ENCODE results near the gene TRIM32. TPM values are rescaled to one million over a fixed set of nuclear protein-coding genes. Genes with fewer than 3 reads are reported as not detected.
A peak's percentile ranks its signal among the peaks of the same experiment; 100 is the strongest.

TRIM32 gene
- total RNA-seq, 2 experiments from 2014 or later = 4.4 to 5.8 TPM

GRCh38 chr9:116674210-116674980 is 12.7 kb upstream of the TRIM32 start:
- H3K4me3 Mint-ChIP-seq = no peak overlapping the region
- no peaks in the 10 kb centered on the region for H3K4me1 ChIP-seq (ENCODE audit: insufficient read depth, low read length)
- ChIA-PET POLR2A (interaction anchor here (1.2 kb wide), 1 partner anchor 16 kb away, joined by 3 read pairs; no protein-coding TSS in a partner anchor), CTCF (no interaction called here)
- H3K27ac Mint-ChIP-seq = no peak overlapping the region
- H3K36me3 ChIP-seq (ENCODE audit: insufficient read depth, low read length) = no peaks in the 10 kb centered on the region
- no peaks in the 10 kb centered on the region for H3K4me1 Mint-ChIP-seq (ENCODE audit: low read depth)
- no peaks in the 10 kb centered on the region for H3K27me3 Mint-ChIP-seq
- peaks cover 22% of the 10 kb centered on the region for H3K36me3 Mint-ChIP-seq (ENCODE audit: low read depth)
- H3K4me3 ChIP-seq (ENCODE audit: low read length) = no peak overlapping the region
- H3K27me3 ChIP-seq (ENCODE audit: control insufficient read depth in 1 of 2, insufficient read depth in 2 of 2, low read length in 2 of 2) = no peaks in the 10 kb centered on the region
- no peak for DNase-seq
- H3K27ac ChIP-seq (ENCODE audit: low read depth in 1 of 2, low read length in 2 of 2) = no peak overlapping the region
- H3K9me3 ChIP-seq (ENCODE audit: control insufficient read depth in 1 of 2, insufficient read depth in 1 of 2, low read length in 2 of 2) = peaks cover 4 to 14% of the 10 kb centered on the region in 2 experiments
- intact Hi-C loops (cut with DNase I, micrococcal nuclease) = no loop called here
- H3K9me3 Mint-ChIP-seq = peaks cover 9% of the 10 kb centered on the region
- TF ChIP-seq, protein P1, sequence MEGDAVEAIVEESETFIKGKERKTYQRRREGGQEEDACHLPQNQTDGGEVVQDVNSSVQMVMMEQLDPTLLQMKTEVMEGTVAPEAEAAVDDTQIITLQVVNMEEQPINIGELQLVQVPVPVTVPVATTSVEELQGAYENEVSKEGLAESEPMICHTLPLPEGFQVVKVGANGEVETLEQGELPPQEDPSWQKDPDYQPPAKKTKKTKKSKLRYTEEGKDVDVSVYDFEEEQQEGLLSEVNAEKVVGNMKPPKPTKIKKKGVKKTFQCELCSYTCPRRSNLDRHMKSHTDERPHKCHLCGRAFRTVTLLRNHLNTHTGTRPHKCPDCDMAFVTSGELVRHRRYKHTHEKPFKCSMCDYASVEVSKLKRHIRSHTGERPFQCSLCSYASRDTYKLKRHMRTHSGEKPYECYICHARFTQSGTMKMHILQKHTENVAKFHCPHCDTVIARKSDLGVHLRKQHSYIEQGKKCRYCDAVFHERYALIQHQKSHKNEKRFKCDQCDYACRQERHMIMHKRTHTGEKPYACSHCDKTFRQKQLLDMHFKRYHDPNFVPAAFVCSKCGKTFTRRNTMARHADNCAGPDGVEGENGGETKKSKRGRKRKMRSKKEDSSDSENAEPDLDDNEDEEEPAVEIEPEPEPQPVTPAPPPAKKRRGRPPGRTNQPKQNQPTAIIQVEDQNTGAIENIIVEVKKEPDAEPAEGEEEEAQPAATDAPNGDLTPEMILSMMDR (IDR thresholded peaks at IDR 0.05) = no peak
- ATAC-seq (ENCODE audit: poor library complexity) = no peak

- Mint-ChIP-seq H3K4me3 (no peak overlapping the region), H3K27me3 (no peaks in the 10 kb centered on the region), H3K36me3 (ENCODE audit: low read depth) (peaks cover 9% of the 10 kb centered on the region), H3K4me1 (ENCODE audit: low read depth) (peaks cover 41% of the 10 kb centered on the region), H3K27ac (no peak overlapping the region), H3K9me3 (no peaks in the 10 kb centered on the region)
- Histone ChIP-seq H3K27me3 (ENCODE audit: control insufficient read depth in 1 of 2, insufficient read depth in 2 of 2, low read length in 2 of 2) (no peaks in the 10 kb centered on the region), H3K4me1 (ENCODE audit: insufficient read depth, low read length) (peaks cover 22% of the 10 kb centered on the region), H3K9me3 (ENCODE audit: control insufficient read depth in 1 of 2, insufficient read depth in 1 of 2, low read length in 2 of 2) (no peaks in the 10 kb centered on the region), H3K27ac (ENCODE audit: low read depth in 1 of 2, low read length in 2 of 2) (no peak overlapping the region), H3K36me3 (ENCODE audit: insufficient read depth, low read length) (no peaks in the 10 kb centered on the region), H3K4me3 (ENCODE audit: low read length) (no peak overlapping the region)
- DNase-seq (no peak), ATAC-seq (ENCODE audit: poor library complexity) (no peak)
- intact Hi-C loops (cut with DNase I, micrococcal nuclease) = no loop called here
- POLR2A ChIA-PET = no interaction called here
- CTCF ChIA-PET = no interaction called here
- TF ChIP-seq, protein P1 (IDR thresholded peaks at IDR 0.05) = no peak
Observed at GRCh38 chr9:116683535-116683934, 3.6 kb upstream of the TRIM32 start.

DNA sequence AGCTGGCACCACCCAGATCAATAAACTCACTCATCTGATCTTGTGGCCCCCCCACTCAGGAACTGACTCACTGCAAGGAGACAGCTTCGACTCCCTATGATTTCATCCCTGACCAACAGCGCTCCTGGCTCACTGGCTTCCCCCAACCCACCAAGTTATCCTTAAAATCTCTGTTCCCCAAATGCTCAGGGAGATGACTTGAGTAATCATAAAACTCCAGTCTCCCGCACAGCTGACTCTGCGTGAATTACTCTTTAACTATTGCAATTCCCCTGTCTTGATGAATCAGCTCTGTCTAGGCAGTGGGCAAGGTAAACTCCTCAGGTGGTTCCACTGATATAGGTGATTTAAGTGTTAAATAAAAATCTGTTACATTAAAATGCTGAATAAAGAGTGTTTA is 1.9 kb upstream of the TRIM32 start:
- Histone ChIP-seq H3K4me1 (ENCODE audit: insufficient read depth, low read length) (peaks cover 32% of the 10 kb centered on the region), H3K9me3 (ENCODE audit: control insufficient read depth in 1 of 2, insufficient read depth in 1 of 2, low read length in 2 of 2) (no peaks in the 10 kb centered on the region), H3K27me3 (ENCODE audit: control insufficient read depth in 1 of 2, insufficient read depth in 2 of 2, low read length in 2 of 2) (no peaks in the 10 kb centered on the region), H3K4me3 (ENCODE audit: low read length) (no peak overlapping the region), H3K27ac (ENCODE audit: low read depth in 1 of 2, low read length in 2 of 2) (no peak overlapping the region), H3K36me3 (ENCODE audit: insufficient read depth, low read length) (no peaks in the 10 kb centered on the region)
- ChIA-PET CTCF (no interaction called here), POLR2A (no interaction called here)
- Mint-ChIP-seq H3K4me3 (peak overlapping the region; percentile 32), H3K4me1 (ENCODE audit: low read depth) (peaks cover 57% of the 10 kb centered on the region), H3K27ac (no peak overlapping the region), H3K9me3 (no peaks in the 10 kb centered on the region), H3K27me3 (no peaks in the 10 kb centered on the region), H3K36me3 (ENCODE audit: low read depth) (peaks cover 9% of the 10 kb centered on the region)
- DNase-seq = no peak
- TF ChIP-seq, protein P1 (IDR thresholded peaks at IDR 0.05) = no peak
- ATAC-seq (ENCODE audit: poor library complexity) = no peak
- intact Hi-C loops (cut with DNase I, micrococcal nuclease) = no loop called here

All from CD4-positive, alpha-beta T cell (primary cell).